ENCODE data around the gene NTMT2. TPM values are rescaled to one million over a fixed set of nuclear protein-coding genes. Genes with fewer than 3 reads are reported as not detected.

Gene NTMT2
- total and polyA plus RNA-seq, 2 experiments from 2014 or later, result not detected

DNA sequence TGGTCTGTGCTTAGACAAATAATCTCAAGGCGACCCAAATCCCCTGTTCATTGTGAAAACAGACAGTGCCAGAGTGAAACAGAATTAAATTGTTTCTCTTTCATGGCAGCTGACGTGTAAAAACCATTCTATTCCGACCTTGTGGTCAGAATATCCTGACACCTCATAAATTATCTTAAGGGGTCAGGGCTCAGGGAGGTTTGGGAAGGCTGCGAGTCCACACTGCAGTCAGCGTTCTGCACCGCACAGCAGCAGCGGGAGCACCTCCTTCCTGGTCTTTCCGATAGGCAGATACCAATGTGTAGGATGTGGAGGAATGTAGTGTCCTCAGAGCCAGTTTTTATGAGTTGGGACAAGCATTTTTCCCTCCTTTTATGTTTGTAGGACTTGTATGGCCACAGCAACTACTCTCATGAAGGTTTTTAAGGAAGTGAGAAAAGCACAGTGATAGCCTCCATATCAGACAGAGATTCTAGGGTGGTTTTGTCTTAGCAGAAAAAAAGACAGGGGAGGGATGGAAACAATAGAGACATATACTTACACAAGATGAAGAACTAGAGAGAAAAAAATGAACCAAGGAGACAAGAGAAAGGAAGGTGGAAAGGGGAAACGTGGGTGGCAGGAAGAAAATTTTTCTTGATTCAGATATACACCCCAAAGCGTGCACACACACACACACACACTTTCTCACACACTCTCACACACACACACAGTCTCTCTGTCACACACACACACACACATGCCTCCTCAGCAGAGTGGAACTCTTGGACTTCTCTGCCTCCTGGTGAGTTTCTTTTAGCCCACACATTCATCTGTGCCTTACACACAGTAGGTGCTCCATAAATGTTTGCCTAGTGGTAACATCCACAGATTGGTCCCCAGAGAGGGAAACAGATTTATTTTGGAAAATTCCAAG, 68.6 kb downstream of the NTMT2 start:
- no peaks in the 10 kb centered on the region for H3K9me3 ChIP-seq (ENCODE audit: low read depth)
- in situ Hi-C loops (cut with MboI), result no loop called here
- 81 to 84% methylated on average over 10 of the region's 10 CpGs for WGBS, 2 experiments (ENCODE audit: low coverage in 1 of 2, low lambda C conversion rate in 2 of 2, missing lambda C conversion rate in 2 of 2)
- no peaks in the 10 kb centered on the region for H3K36me3 ChIP-seq (ENCODE audit: low read depth)
- H3K4me2 ChIP-seq (ENCODE audit: unreplicated experiment), result no peak overlapping the region
- no peaks in the 10 kb centered on the region for H3K27me3 ChIP-seq (replicated peaks; ENCODE audit: insufficient read depth)
- H3K79me2 ChIP-seq (ENCODE audit: insufficient read depth), result no peaks in the 10 kb centered on the region
- TF ChIP-seq EZH2phosphoT487 (IDR thresholded peaks at IDR 0.05; ENCODE audit: insufficient read depth, low read depth), result no peak
- no peak for TF ChIP-seq EZH2 (IDR thresholded peaks at IDR 0.05; ENCODE audit: insufficient read depth, poor library complexity, severe bottlenecking)
- DNase-seq, result no peak
- H3K9ac ChIP-seq, result no peak overlapping the region
- H3K27ac ChIP-seq, result no peak overlapping the region
- no peaks in the 10 kb centered on the region for H3F3A ChIP-seq (ENCODE audit: insufficient read depth)
- H3K4me1 ChIP-seq (ENCODE audit: insufficient read depth), result 0 out of 2 replicates have a peak, but pooled peaks cover 9% of the 10 kb centered on the region
- H3K9me2 ChIP-seq (ENCODE audit: insufficient read depth), result no peaks in the 10 kb centered on the region
- H4K20me1 ChIP-seq (ENCODE audit: insufficient read depth), result no peaks in the 10 kb centered on the region
- no peak overlapping the region for H2AFZ ChIP-seq
- no peak overlapping the region for H3K4me3 ChIP-seq

DNA sequence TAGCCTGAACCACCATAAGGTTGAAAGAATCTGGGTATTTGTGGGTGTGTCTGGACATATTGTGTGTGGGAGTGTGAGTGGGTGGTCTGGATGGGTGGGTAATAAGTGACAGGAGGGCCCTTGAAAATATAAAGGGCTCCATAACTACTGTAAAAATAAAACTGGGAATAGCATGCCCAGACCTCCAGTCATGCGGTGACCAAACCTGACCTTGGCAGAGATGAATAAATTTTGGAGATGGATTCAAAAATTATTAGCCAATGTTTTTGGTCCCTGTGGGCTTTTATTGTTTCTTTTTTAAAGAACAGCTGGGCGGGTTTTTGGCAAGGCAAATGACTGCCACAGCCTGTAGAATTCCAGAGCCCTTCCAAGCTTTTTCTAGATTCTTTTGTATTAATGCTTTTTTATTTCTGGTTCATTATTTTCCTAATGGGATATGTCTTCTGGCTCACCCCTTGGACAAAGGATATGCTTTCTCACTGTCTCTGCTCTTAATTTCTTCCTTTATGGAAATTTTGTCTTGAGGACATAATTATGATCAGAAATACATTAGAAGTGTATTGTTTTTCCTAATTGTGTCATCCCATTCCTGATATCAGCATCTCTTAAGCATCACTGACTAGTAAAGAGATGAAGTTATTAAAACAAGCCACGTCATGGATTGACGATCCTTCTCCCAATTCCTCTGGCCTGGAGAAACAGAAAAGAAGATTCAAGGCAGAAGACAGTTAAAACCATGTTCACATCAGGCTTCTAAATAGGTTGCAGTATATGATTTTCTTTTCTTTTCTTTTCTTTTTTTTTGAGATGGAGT, 69.5 kb downstream of the NTMT2 start:
- TF ChIP-seq EZH2 (IDR thresholded peaks at IDR 0.05; ENCODE audit: insufficient read depth, poor library complexity, severe bottlenecking) (no peak), EZH2phosphoT487 (IDR thresholded peaks at IDR 0.05; ENCODE audit: insufficient read depth, low read depth) (no peak)
- H2AFZ ChIP-seq, result no peak overlapping the region
- no peak overlapping the region for H3K4me2 ChIP-seq (ENCODE audit: unreplicated experiment)
- H3K9me2 ChIP-seq (ENCODE audit: insufficient read depth), result no peaks in the 10 kb centered on the region
- H3K9ac ChIP-seq, result no peak overlapping the region
- H3K27me3 ChIP-seq (replicated peaks; ENCODE audit: insufficient read depth), result no peaks in the 10 kb centered on the region
- no peaks in the 10 kb centered on the region for H3K79me2 ChIP-seq (ENCODE audit: insufficient read depth)
- H3K9me3 ChIP-seq (ENCODE audit: low read depth), result no peaks in the 10 kb centered on the region
- no peak overlapping the region for H3K27ac ChIP-seq
- H4K20me1 ChIP-seq (ENCODE audit: insufficient read depth), result no peaks in the 10 kb centered on the region
- WGBS, 2 experiments (ENCODE audit: low coverage in 1 of 2, low lambda C conversion rate in 2 of 2, missing lambda C conversion rate in 2 of 2), result 23 to 30% methylated on average over 4 of the region's 4 CpGs
- in situ Hi-C loops (cut with MboI), result no loop called here
- no peaks in the 10 kb centered on the region for H3F3A ChIP-seq (ENCODE audit: insufficient read depth)
- no peaks in the 10 kb centered on the region for H3K36me3 ChIP-seq (ENCODE audit: low read depth)
- no peak overlapping the region for H3K4me3 ChIP-seq
- DNase-seq, result peak; percentile 35
- H3K4me1 ChIP-seq (ENCODE audit: insufficient read depth), result 0 out of 2 replicates have a peak, but pooled peaks cover 9% of the 10 kb centered on the region

DNA sequence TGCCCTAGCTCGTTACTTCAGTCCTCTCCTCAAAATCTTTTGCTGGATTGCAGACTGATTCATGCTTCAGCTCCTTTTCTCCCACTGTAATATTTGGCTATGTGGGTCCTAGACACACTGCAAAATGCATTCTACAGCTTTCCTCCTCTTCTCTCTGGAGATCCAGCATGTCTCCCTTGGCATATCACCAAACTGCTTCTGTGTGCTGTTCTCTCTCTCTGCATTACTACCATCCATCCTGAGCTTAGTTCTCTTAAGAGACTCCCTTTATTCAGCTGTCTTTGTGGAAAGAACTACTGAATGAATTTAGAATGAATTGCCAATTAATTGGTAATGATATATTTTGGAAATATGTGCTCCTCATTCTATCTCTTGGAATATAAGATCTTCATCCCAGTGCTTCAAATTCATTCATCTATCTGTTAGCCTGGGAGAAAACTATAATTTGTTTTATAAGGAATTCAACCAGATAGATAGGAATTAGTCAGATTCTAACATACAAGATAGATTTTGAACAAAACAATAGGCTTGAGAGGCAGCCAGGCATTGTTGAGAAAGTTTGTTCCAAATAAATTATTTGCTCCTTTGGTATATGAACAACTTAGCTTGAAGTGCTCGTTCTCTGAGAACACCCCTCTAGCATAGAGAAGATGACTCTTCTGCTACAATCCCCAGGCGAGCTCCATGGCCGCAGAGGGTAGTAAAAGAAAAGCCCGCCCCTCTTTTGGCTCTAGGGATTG, 71.9 kb downstream of the NTMT2 start:
- H3K79me2 ChIP-seq (ENCODE audit: insufficient read depth), result no peaks in the 10 kb centered on the region
- DNase-seq, result no peak
- no peaks in the 10 kb centered on the region for H3F3A ChIP-seq (ENCODE audit: insufficient read depth)
- no peak overlapping the region for H3K9ac ChIP-seq
- H2AFZ ChIP-seq, result no peak overlapping the region
- in situ Hi-C loops (cut with MboI), result no loop called here
- no peak overlapping the region for H3K27ac ChIP-seq
- no peaks in the 10 kb centered on the region for H4K20me1 ChIP-seq (ENCODE audit: insufficient read depth)
- no peaks in the 10 kb centered on the region for H3K9me2 ChIP-seq (ENCODE audit: insufficient read depth)
- H3K27me3 ChIP-seq (replicated peaks; ENCODE audit: insufficient read depth), result no peaks in the 10 kb centered on the region
- TF ChIP-seq EZH2phosphoT487 (IDR thresholded peaks at IDR 0.05; ENCODE audit: insufficient read depth, low read depth), result no peak
- H3K4me1 ChIP-seq (ENCODE audit: insufficient read depth), result peaks cover 9% of the 10 kb centered on the region; the same call in 1 of the 2 replicates
- 71 to 79% methylated on average over 5 of the region's 5 CpGs for WGBS, 2 experiments (ENCODE audit: low coverage in 1 of 2, low lambda C conversion rate in 2 of 2, missing lambda C conversion rate in 2 of 2)
- H3K4me3 ChIP-seq, result no peak overlapping the region
- H3K36me3 ChIP-seq (ENCODE audit: low read depth), result no peaks in the 10 kb centered on the region
- no peak overlapping the region for H3K4me2 ChIP-seq (ENCODE audit: unreplicated experiment)
- H3K9me3 ChIP-seq (ENCODE audit: low read depth), result no peaks in the 10 kb centered on the region

DNA sequence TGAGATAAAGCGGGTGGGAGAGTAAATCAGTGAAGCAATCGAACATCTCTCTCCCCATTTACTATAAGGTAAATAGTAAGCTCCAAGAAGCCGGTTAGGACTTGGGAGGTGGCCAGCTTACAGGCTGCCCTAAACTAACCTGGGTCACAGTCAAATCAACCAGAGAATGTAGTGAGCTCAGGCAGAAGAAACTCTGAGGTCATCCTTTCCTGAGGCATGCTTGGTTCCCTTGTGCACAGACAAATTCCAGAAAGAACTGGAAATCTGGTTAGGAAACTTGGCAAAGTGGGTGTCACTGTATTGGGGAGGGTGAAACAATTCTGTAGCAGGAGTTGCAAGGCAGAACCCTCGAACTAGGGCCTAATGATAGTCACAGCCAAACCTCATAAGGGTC, 72.5 kb downstream of the NTMT2 start:
- 63 to 72% methylated on average over 4 of the region's 4 CpGs for WGBS, 2 experiments (ENCODE audit: low coverage in 1 of 2, low lambda C conversion rate in 2 of 2, missing lambda C conversion rate in 2 of 2)
- Histone ChIP-seq H3K4me3 (no peak overlapping the region), H4K20me1 (ENCODE audit: insufficient read depth) (no peaks in the 10 kb centered on the region), H3K4me2 (ENCODE audit: unreplicated experiment) (no peak overlapping the region), H2AFZ (no peak overlapping the region), H3K4me1 (ENCODE audit: insufficient read depth) (peaks cover 9% of the 10 kb centered on the region; the same call in 1 of the 2 replicates), H3F3A (ENCODE audit: insufficient read depth) (no peaks in the 10 kb centered on the region), H3K27me3 (replicated peaks; ENCODE audit: insufficient read depth) (no peaks in the 10 kb centered on the region), H3K79me2 (ENCODE audit: insufficient read depth) (no peaks in the 10 kb centered on the region), H3K9me2 (ENCODE audit: insufficient read depth) (no peaks in the 10 kb centered on the region), H3K9me3 (ENCODE audit: low read depth) (no peaks in the 10 kb centered on the region), H3K27ac (no peak overlapping the region), H3K36me3 (ENCODE audit: low read depth) (no peaks in the 10 kb centered on the region), H3K9ac (no peak overlapping the region)
- TF ChIP-seq EZH2phosphoT487 (IDR thresholded peaks at IDR 0.05; ENCODE audit: insufficient read depth, low read depth), result no peak
- no peak for TF ChIP-seq EZH2 (IDR thresholded peaks at IDR 0.05; ENCODE audit: insufficient read depth, poor library complexity, severe bottlenecking)
- in situ Hi-C loops (cut with MboI), result no loop called here
- DNase-seq, result peak; percentile 28

Small RNA genes lying within 50 kb of the gene (microRNA-seq; reads per million reads assigned to microRNA genes)
- gene MIR3119-1 (ENCODE audit: borderline number of aligned reads) (not detected), gene MIR3119-2 (ENCODE audit: borderline number of aligned reads) (not detected)

Small RNA genes lying within 50 kb of the gene (small RNA-seq; reads per million reads assigned to genes)
- gene MIR3119-2 (ENCODE audit: low read depth, low replicate concordance), result not detected

Other genes starting within 250 kb of the NTMT2 start
- gene KIFAP3, start 71.3 kb upstream of the NTMT2 start, total RNA-seq (2014; rRNA removed; shearing (Covaris generic)), result 23.4 and 30.7 TPM in 2 replicates
- gene KIFAP3, start 71.3 kb upstream of the NTMT2 start, polyA plus RNA-seq (2016; fragmentation: Nextera tagmentation; extraction: Ambion mirVana), result 23.1 and 27.2 TPM in 2 replicates